AG09319 (cell line): ENCODE measurements around the gene OTUB2.

Experiments used
- DNase-seq: peaks from one replicate; pipeline ENCODE4 v3.0.0-alpha.2; 2010; ENCODE audit warnings: low read depth; ENCODE audit errors: extremely low read depth
- TF ChIP-seq, protein P1 (sequence below): IDR thresholded peaks from 2 replicates; pipeline ENCODE4 v1.5.1; 2011; ENCODE audit warnings: low read depth, mild to moderate bottlenecking, inconsistent platforms, low read length, moderate library complexity

The OTUB2 gene

GRCh38 chr14:93987815-93988476 is 38.2 kb upstream of the OTUB2 start:
- TF ChIP-seq, protein P1, sequence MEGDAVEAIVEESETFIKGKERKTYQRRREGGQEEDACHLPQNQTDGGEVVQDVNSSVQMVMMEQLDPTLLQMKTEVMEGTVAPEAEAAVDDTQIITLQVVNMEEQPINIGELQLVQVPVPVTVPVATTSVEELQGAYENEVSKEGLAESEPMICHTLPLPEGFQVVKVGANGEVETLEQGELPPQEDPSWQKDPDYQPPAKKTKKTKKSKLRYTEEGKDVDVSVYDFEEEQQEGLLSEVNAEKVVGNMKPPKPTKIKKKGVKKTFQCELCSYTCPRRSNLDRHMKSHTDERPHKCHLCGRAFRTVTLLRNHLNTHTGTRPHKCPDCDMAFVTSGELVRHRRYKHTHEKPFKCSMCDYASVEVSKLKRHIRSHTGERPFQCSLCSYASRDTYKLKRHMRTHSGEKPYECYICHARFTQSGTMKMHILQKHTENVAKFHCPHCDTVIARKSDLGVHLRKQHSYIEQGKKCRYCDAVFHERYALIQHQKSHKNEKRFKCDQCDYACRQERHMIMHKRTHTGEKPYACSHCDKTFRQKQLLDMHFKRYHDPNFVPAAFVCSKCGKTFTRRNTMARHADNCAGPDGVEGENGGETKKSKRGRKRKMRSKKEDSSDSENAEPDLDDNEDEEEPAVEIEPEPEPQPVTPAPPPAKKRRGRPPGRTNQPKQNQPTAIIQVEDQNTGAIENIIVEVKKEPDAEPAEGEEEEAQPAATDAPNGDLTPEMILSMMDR: no peak
- DNase-seq: no peak

GRCh38 chr14:93989939-93990338 is 36.2 kb upstream of the OTUB2 start:
- TF ChIP-seq, protein P1: no peak
- DNase-seq: no peak

DNA sequence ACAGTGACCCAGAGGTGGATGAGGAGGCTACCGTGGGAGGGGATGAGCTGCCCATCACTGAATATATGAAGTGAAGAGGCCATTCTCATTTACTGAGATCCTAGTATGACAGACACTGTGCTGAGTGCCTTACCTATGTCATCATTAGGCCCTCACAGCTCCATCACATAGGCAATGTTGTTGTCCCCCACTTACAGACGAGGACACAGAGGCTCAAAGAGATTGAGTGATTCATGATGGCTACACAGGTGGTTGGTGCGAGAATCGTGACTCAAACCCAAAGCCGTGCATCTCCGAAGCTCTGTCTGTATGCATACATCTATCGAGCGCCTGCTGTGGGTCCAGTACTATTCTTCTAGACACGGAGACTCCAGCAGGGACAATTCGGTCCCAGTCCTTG is 34.9 kb upstream of the OTUB2 start:
- no peak for DNase-seq
- TF ChIP-seq, protein P1: no peak

DNA sequence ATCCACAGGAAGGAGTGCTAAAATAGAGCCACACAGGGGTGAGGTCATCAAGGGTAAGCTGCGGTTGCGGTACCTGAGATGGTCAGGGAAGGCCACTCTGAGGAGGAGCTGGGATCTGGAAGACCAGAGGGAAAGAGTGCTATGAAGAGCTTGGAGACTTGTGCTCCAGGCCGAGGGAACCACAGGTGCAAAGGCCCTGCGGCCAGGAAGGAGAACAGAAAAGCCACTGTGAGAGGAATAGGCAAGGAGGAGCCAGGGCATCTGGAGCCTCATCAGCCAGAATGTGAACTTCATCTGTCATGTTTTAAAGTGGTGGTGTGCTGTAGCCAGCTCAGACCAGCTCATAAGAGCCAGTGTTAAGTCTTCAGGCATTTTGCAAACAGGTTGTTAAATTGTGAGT is 34.5 kb upstream of the OTUB2 start:
- TF ChIP-seq, protein P1: no peak
- no peak for DNase-seq

DNA sequence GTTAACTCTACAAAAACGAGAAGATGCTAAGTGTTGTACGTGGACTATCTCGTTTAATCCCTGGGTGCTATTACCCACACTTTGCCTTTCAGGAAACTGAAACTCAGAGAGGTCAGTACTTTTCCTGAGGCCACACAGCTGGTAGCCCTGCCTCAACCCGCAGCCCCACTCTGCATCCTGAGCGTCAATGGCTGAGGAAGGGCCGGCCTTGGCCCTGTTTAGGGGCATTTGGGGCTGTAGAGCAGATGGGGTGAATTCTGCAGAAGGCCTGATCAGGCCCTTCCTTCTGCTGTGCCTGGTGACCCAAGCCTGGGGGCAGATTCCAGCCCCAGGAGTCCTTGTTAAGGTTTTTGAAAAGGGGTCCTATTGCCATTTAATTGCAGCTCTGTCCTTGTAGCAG is 32.8 kb upstream of the OTUB2 start:
- DNase-seq: no peak
- TF ChIP-seq, protein P1: no peak

DNA sequence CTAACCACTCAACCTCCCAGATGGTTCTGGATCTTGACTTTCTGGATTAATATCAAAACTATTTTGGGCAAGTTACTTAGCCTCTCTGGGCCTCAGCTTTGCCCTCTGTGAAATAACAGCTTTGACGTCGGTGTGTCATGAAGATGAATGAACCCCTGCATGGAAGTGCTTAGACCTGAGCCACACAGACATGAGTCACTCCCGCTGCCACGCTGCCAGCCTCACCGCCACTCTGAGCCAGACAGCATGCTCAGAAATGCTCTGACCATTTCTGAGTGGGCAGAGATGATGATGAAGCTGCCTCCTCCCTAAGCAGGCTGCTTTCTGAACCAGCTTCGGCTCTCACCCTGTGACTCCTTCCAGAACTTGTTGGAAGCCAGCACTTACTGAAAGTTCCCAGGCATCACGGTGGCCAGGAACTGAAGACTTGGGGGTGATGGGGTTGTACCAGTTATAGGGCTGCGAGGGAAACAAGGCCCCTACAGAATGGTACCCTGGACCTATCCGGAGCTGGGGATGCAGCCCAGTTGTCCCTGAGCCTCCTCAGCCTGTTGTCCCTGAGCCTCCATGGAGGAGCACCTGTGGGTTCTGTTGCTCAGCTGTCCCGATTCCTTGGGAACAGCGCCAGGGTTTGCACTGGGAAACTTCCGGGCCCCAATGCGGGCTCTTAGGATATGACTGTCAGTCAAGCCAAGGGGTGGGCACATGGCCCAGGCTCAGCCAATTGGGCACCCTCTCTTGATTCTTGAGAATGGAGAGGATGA is 31.0 kb upstream of the OTUB2 start:
- TF ChIP-seq, protein P1: no peak
- no peak for DNase-seq

GRCh38 chr14:93996130-93996695 is 29.9 kb upstream of the OTUB2 start:
- DNase-seq: no peak
- TF ChIP-seq, protein P1: no peak
